ENCODE results near the gene BRSK2. TPM values are rescaled to one million over a fixed set of nuclear protein-coding genes. Genes with fewer than 3 reads are reported as not detected.

BRSK2 gene
- total and polyA plus RNA-seq, 2 donors (not counting 1 experiment from before 2014, with no cell fraction given), result 0.11 to 0.33 TPM

GRCh38 chr11:1483445-1483961, 93.8 kb downstream of the BRSK2 start:
- Histone ChIP-seq H3K36me3 (ENCODE audit: control insufficient read depth, insufficient read depth, low read length) (no peaks in the 10 kb centered on the region), H3K9ac (ENCODE audit: insufficient read depth, low read length) (no peak overlapping the region)

DNA sequence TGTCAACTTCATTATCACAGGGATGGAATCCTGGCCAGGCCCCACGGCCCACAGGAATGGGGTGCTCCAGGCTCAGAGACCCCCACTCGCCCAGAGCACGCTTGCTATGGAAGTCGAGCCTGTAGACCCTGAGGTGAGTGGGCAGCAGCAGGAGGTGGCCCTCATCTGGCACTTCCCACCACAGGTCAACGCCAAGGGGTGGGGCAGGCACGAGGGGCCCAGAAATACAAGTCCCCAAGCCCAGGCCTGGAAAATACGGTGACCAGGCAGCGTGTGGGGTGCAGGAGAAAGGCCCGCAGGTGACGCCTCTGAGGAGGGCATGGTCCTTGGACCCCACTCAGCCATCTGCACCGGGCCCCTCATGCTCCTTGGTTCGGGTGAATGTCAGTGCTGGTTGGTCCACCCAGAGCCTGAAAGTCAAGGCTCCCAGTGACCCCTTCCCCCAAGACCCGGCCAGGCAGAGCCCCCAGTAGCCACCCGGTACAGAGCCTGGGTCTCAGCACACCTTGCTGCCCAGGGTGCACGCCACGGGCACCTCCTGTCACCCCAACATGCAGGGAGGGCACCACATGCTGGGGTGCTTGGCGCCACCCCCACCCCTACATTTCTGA, 94.4 kb downstream of the BRSK2 start:
- no peak overlapping the region for H3K9ac ChIP-seq (ENCODE audit: insufficient read depth, low read length)
- no peak overlapping the region for H2AFZ ChIP-seq (ENCODE audit: low read length)
- H3K36me3 ChIP-seq (ENCODE audit: control insufficient read depth, insufficient read depth, low read length), result no peaks in the 10 kb centered on the region
- no peaks in the 10 kb centered on the region for H3K4me1 ChIP-seq (ENCODE audit: control insufficient read depth, extremely low read depth, insufficient read depth, low read length)
- H3K79me2 ChIP-seq (ENCODE audit: control insufficient read depth, insufficient read depth, low read length), result no peaks in the 10 kb centered on the region
- no peak for DNase-seq (ENCODE audit: low read depth in 2 of 2)
- no peaks in the 10 kb centered on the region for H3K27me3 ChIP-seq (ENCODE audit: control insufficient read depth, insufficient read depth, low read length)
- H4K20me1 ChIP-seq (ENCODE audit: control insufficient read depth, extremely low read depth, insufficient read depth, low read length), result no peaks in the 10 kb centered on the region
- H3K9me3 ChIP-seq (ENCODE audit: control insufficient read depth, insufficient read depth, low read depth, low read length), result no peaks in the 10 kb centered on the region
- H3K27ac ChIP-seq (ENCODE audit: insufficient read depth, low read length), result no peak overlapping the region
- H3K4me2 ChIP-seq (ENCODE audit: extremely low read depth, insufficient read depth, low read length), result no peak overlapping the region
- H3K4me3 ChIP-seq (replicated peaks in 1 of 4; ENCODE audit: control extremely low read depth in 1 of 4, insufficient read depth in 1 of 4, low read depth in 3 of 4, low read length in 4 of 4), result no peak overlapping the region
- TF ChIP-seq, protein P1, sequence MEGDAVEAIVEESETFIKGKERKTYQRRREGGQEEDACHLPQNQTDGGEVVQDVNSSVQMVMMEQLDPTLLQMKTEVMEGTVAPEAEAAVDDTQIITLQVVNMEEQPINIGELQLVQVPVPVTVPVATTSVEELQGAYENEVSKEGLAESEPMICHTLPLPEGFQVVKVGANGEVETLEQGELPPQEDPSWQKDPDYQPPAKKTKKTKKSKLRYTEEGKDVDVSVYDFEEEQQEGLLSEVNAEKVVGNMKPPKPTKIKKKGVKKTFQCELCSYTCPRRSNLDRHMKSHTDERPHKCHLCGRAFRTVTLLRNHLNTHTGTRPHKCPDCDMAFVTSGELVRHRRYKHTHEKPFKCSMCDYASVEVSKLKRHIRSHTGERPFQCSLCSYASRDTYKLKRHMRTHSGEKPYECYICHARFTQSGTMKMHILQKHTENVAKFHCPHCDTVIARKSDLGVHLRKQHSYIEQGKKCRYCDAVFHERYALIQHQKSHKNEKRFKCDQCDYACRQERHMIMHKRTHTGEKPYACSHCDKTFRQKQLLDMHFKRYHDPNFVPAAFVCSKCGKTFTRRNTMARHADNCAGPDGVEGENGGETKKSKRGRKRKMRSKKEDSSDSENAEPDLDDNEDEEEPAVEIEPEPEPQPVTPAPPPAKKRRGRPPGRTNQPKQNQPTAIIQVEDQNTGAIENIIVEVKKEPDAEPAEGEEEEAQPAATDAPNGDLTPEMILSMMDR (conservative IDR thresholded peaks at IDR 0.05 in 1 of 2, IDR thresholded peaks at IDR 0.05 in 1 of 2; ENCODE audit: low read depth in 1 of 2, low read length in 2 of 2), result no peak
- no peak for TF ChIP-seq EZH2 (IDR thresholded peaks at IDR 0.05; ENCODE audit: low read length, missing control alignments)

More at GRCh38 chr11:1483445-1483961, 93.8 kb downstream of the BRSK2 start:
- Histone ChIP-seq H3K79me2 (ENCODE audit: control insufficient read depth, insufficient read depth, low read length) (no peaks in the 10 kb centered on the region), H3K9me3 (ENCODE audit: control insufficient read depth, insufficient read depth, low read depth, low read length) (no peaks in the 10 kb centered on the region), H4K20me1 (ENCODE audit: control insufficient read depth, extremely low read depth, insufficient read depth, low read length) (no peaks in the 10 kb centered on the region), H3K4me3 (replicated peaks in 1 of 4; ENCODE audit: control extremely low read depth in 1 of 4, insufficient read depth in 1 of 4, low read depth in 3 of 4, low read length in 4 of 4) (no peak overlapping the region), H3K4me1 (ENCODE audit: control insufficient read depth, extremely low read depth, insufficient read depth, low read length) (no peaks in the 10 kb centered on the region), H3K4me2 (ENCODE audit: extremely low read depth, insufficient read depth, low read length) (no peak overlapping the region), H2AFZ (ENCODE audit: low read length) (no peak overlapping the region), H3K27me3 (ENCODE audit: control insufficient read depth, insufficient read depth, low read length) (no peaks in the 10 kb centered on the region), H3K27ac (ENCODE audit: insufficient read depth, low read length) (no peak overlapping the region)
- TF ChIP-seq, protein P1 (conservative IDR thresholded peaks at IDR 0.05 in 1 of 2, IDR thresholded peaks at IDR 0.05 in 1 of 2; ENCODE audit: low read depth in 1 of 2, low read length in 2 of 2), result no peak
- no peak for DNase-seq (ENCODE audit: low read depth in 2 of 2)

- Histone ChIP-seq H3K27me3 (ENCODE audit: control insufficient read depth, insufficient read depth, low read length) (no peaks in the 10 kb centered on the region), H4K20me1 (ENCODE audit: control insufficient read depth, extremely low read depth, insufficient read depth, low read length) (no peaks in the 10 kb centered on the region), H3K4me2 (ENCODE audit: extremely low read depth, insufficient read depth, low read length) (no peak overlapping the region), H3K4me1 (ENCODE audit: control insufficient read depth, extremely low read depth, insufficient read depth, low read length) (no peaks in the 10 kb centered on the region), H3K9ac (ENCODE audit: insufficient read depth, low read length) (no peak overlapping the region), H3K36me3 (ENCODE audit: control insufficient read depth, insufficient read depth, low read length) (no peaks in the 10 kb centered on the region), H3K27ac (ENCODE audit: insufficient read depth, low read length) (no peak overlapping the region), H3K9me3 (ENCODE audit: control insufficient read depth, insufficient read depth, low read depth, low read length) (no peaks in the 10 kb centered on the region), H3K4me3 (replicated peaks in 1 of 4; ENCODE audit: control extremely low read depth in 1 of 4, insufficient read depth in 1 of 4, low read depth in 3 of 4, low read length in 4 of 4) (no peak overlapping the region), H3K79me2 (ENCODE audit: control insufficient read depth, insufficient read depth, low read length) (no peaks in the 10 kb centered on the region), H2AFZ (ENCODE audit: low read length) (no peak overlapping the region)
- no peak for DNase-seq (ENCODE audit: low read depth in 2 of 2)
- TF ChIP-seq EZH2 (IDR thresholded peaks at IDR 0.05; ENCODE audit: low read length, missing control alignments), result no peak
- TF ChIP-seq, protein P1 (conservative IDR thresholded peaks at IDR 0.05 in 1 of 2, IDR thresholded peaks at IDR 0.05 in 1 of 2; ENCODE audit: low read depth in 1 of 2, low read length in 2 of 2), result no peak
These were observed 95.2 kb downstream of the BRSK2 start for GRCh38 chr11:1484695-1485503.
